HG03196 (cell line): ENCODE data around the gene MAPRE2.
A peak's percentile ranks its signal among the peaks of the same experiment; 100 is the strongest.

Experiments
- ATAC-seq: cut with Tn5 transposase; IDR thresholded peaks from one replicate; pipeline ENCODE4 v1.9.1; 2021; ENCODE audit not compliant: unreplicated experiment

MAPRE2 gene

DNA sequence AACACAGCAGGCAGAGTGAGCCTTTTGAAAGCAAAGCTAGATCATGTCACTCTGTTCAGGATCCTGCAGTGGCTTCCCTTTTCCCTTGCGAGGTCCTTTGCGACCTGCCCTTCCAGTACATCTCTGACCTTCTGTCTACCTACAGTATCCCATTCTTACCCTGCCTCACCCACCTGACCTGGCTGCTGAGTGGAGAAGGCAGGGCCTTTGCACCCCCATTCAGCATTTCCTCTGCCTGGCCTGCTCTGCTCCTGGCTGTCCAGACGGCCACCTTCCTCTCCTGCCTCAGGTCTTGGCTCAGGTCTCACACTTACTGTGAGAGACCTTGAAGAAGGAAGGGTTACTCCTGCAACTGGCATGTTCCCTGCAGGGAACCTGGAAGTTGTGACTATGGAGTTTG is 77.4 kb downstream of the MAPRE2 start:
- no peak for ATAC-seq

DNA sequence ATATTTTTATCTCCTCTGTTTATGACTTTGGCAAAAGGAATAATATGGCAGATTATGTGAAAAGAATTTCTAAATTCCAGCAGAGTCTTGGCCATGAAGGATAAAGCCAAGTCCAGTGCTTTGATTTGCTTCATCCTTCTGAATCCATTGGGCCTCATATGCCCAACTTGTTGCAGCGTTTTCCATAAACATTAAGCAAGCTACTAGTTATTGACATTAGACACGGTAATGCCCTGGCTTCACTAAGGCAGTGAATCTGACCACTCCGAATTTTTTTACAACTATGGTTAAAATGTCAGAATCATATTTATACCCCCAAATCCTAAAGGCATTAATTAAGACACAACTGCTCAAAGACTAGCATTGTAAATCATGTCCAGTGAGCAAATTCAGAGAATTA is 79.8 kb downstream of the MAPRE2 start:
- ATAC-seq: no peak

GRCh38 chr18:35121531-35121930 is 80.3 kb downstream of the MAPRE2 start:
- ATAC-seq: no peak

GRCh38 chr18:35122586-35123224 is 81.5 kb downstream of the MAPRE2 start:
- ATAC-seq: peak; percentile 74

DNA sequence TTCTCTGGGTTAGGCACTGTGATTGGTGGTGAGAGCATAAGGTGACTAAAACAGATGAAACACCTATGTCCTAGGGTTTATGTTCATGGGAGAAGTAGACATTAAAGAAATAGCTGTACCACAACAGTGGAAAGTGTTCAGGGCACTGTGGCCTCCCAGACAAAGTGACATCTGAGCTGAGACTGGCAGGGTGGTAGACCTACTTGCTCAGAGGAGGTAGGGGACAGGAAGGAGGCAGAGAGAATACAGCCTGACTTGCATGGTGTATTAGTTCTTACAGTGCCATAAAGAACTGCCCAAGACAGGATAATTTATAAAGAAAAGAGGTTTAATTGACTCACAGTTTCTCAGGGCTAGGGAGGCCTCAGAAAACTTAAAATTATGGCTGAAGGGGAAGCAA is 82.6 kb downstream of the MAPRE2 start:
- ATAC-seq: no peak

GRCh38 chr18:35127201-35127600 is 86.0 kb downstream of the MAPRE2 start:
- no peak for ATAC-seq

GRCh38 chr18:35128675-35129074 is 87.5 kb downstream of the MAPRE2 start:
- no peak for ATAC-seq

- ATAC-seq: no peak
Measured at GRCh38 chr18:35130236-35130635, 89.0 kb downstream of the MAPRE2 start.

GRCh38 chr18:35131387-35132020 is 90.3 kb downstream of the MAPRE2 start:
- no peak for ATAC-seq

DNA sequence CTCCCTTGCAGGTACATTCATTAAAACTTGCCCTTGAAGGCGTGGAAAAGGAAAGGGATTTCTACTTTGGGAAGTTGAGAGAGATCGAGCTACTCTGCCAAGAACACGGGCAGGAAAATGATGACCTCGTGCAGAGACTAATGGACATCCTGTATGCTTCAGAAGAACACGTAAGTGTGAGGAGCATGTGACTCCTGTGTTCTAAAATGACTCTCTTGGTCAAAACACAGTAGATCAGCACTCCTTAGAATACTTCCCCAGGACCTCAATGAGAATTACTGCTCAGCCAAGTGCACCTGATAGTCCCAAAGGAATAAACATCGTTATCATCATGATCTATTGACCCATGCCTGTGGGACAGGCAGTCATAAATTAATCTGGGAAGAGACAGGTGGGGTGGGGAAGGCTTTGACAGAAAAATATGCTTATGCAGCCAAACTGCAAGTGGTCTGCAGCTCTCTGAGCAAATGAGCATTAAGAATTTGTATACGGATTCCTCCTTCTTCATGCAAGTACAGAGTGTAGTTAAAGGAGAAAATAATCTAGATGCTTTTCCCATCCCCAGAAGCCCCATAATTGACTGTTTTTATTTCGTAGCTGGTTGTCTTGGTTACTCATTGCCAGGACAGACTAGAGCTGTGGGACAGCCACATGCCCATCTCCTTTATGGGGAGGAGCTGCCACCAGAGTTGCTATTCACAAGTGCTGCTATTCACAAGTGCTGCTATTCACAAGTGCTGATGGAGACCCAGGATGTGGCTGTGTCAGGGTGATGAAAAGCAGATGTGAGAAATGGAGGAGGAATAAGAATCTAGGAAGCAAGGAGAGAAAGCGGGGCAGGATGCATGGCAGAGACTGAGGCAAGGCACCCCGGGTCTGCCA is 91.0 kb downstream of the MAPRE2 start:
- ATAC-seq: no peak

DNA sequence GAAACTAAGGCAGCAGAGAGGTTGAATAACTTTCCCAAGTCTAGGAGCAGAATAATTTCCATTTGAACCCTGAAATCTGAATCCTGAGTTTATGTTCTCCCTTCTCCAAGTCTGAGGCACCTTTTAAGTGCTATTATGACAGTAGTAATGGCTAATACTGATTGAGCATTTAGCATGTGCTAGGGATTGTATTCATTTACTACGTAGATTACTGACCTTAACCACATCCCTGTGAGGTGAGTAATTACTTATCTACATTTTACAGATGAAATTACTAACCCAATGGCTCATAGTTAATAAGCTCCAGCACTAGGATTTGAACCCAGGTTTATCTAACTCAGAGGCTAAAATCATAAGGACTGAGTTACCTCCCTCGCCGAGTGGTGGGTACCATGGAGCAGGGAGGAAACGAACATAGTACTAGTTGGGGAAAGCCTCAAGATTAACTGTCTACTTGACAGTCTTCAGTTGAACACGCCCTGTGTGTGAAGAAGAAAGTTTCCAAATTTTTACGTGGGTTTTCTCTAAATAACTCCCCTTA is 93.0 kb downstream of the MAPRE2 start:
- no peak for ATAC-seq

- ATAC-seq: no peak
Measured at GRCh38 chr18:35134791-35135531, 93.7 kb downstream of the MAPRE2 start.

GRCh38 chr18:35136248-35136647 is 95.0 kb downstream of the MAPRE2 start:
- no peak for ATAC-seq

GRCh38 chr18:35136885-35137284 is 95.7 kb downstream of the MAPRE2 start:
- ATAC-seq: no peak

GRCh38 chr18:35137632-35138031 is 96.4 kb downstream of the MAPRE2 start:
- no peak for ATAC-seq

- no peak for ATAC-seq
Measured at GRCh38 chr18:35138773-35139172, 97.6 kb downstream of the MAPRE2 start.

- ATAC-seq: no peak
Measured at GRCh38 chr18:35139517-35139916, 98.3 kb downstream of the MAPRE2 start.

- no peak for ATAC-seq
Measured at GRCh38 chr18:35141077-35141476, 99.9 kb downstream of the MAPRE2 start.

DNA sequence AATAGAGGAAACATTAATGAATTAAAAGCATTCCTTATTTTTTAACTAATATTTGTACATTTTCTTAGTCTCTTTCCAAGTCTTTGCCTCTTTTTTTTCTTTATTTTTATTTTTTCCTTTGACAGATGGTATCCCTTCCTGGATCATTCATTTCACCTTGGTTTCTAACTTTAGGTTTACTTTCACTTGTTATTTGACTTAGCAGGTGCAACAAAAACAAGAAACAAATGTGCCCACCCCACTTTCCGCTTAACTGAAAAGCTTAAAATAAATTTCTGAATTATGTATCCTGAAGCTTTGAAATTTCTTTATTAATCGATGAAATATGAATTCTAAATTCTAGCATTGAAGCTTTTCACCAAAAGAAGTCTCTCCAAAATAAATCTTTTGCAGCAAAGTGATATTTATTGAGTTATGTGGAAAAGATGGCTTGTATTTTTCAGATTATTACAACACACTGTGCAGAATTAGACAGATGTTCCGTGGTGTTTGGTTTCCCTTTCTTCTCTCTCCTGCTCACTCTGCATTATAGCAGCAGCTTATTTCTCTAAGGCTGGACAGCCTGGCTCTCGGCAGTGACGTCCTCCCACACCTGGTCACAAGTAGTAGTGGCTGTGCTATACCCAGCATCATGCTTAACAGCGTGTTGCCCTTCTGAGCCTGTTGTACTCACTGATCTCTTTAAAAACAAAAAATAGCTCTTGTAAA is 100.5 kb downstream of the MAPRE2 start:
- no peak for ATAC-seq

- ATAC-seq: no peak
Measured at GRCh38 chr18:35142275-35142615, 101.0 kb downstream of the MAPRE2 start.
